Head of caudate nucleus (tissue), 42 donors: ENCODE measurements around the gene ZBTB8A.
A peak's percentile ranks its signal among the peaks of the same experiment; 100 is the strongest.
"Not testable (repeated sequence)": the region's sequence is repeated elsewhere in the genome, so short reads cannot be mapped to it uniquely, and the experiment has no call there.

Experiments
- DNase-seq, 42 donors: peaks; one replicate each; pipeline versions ENCODE4 v3.0.0 to v3.0.0-alpha.2; 2020 to 2021; ENCODE audit warnings: mixed read lengths in 7 of 42
- intact Hi-C: fragments of 100-400 bp; cut with DNase I; formaldehyde crosslinking; loops from one replicate; pipeline ENCODE4 v1.15.0; 2022

The ZBTB8A gene

GRCh38 chr1:32533792-32534327 lies 5.4 kb upstream of the ZBTB8A start:
- intact Hi-C loops, result no loop called here
- peak in 1 of 42 donors; percentile 27 for DNase-seq

GRCh38 chr1:32536117-32536516 lies 3.1 kb upstream of the ZBTB8A start:
- intact Hi-C loops, result no loop called here
- DNase-seq, result no peak

- DNase-seq, result no peak
- intact Hi-C loops, result no loop called here
Observed at GRCh38 chr1:32536764-32537163, 2.5 kb upstream of the ZBTB8A start.

GRCh38 chr1:32539584-32540571 lies 651 bp downstream of the ZBTB8A start:
- intact Hi-C loops, result no loop called here
- DNase-seq, result peak in 37 of 42 donors; percentile 8 to 60 (median 25)

- intact Hi-C loops, result no loop called here
- no peak for DNase-seq
Observed at GRCh38 chr1:32540605-32541004, 1.4 kb downstream of the ZBTB8A start.

- intact Hi-C loops, result no loop called here
- DNase-seq, result no peak
Observed at GRCh38 chr1:32541064-32541566, 1.9 kb downstream of the ZBTB8A start.

- intact Hi-C loops, result no loop called here
- no peak for DNase-seq
Observed at GRCh38 chr1:32546611-32547010, 7.4 kb downstream of the ZBTB8A start.

- intact Hi-C loops, result no loop called here
- no peak for DNase-seq
Observed at GRCh38 chr1:32549616-32550015, 10.4 kb downstream of the ZBTB8A start.

- intact Hi-C loops, result no loop called here
- no peak for DNase-seq
Observed at GRCh38 chr1:32554288-32554687, 15.1 kb downstream of the ZBTB8A start.

GRCh38 chr1:32557035-32557434 lies 17.8 kb downstream of the ZBTB8A start:
- intact Hi-C loops, result not testable (repeated sequence)
- peak in 1 of 42 donors; percentile 1 for DNase-seq

GRCh38 chr1:32557812-32558211 lies 18.6 kb downstream of the ZBTB8A start:
- intact Hi-C loops, result no loop called here

GRCh38 chr1:32568929-32569328 lies 29.7 kb downstream of the ZBTB8A start:
- DNase-seq, result no peak
- intact Hi-C loops, result no loop called here

More at GRCh38 chr1:32557812-32558211, 18.6 kb downstream of the ZBTB8A start:
- DNase-seq, result no peak

- DNase-seq, result no peak
- intact Hi-C loops, result no loop called here
Observed at GRCh38 chr1:32580348-32581017, 41.3 kb downstream of the ZBTB8A start.

GRCh38 chr1:32592943-32593342 lies 53.7 kb downstream of the ZBTB8A start:
- intact Hi-C loops, result no loop called here
- no peak for DNase-seq

- intact Hi-C loops, result no loop called here
- DNase-seq, result no peak
Observed at GRCh38 chr1:32600034-32600433, 60.8 kb downstream of the ZBTB8A start.

GRCh38 chr1:32605711-32606424 lies 66.6 kb downstream of the ZBTB8A start:
- intact Hi-C loops, result no loop called here
- DNase-seq, result no peak

GRCh38 chr1:32606565-32607371 lies 67.5 kb downstream of the ZBTB8A start:
- DNase-seq, result no peak
- intact Hi-C loops, result no loop called here

GRCh38 chr1:32609180-32609579 lies 70.0 kb downstream of the ZBTB8A start:
- intact Hi-C loops, result no loop called here
- no peak for DNase-seq

- intact Hi-C loops, result no loop called here
- no peak for DNase-seq
Observed at GRCh38 chr1:32611859-32612188, 72.6 kb downstream of the ZBTB8A start.
